IMR-90 (cell line): Measurements from ENCODE around the gene EZR. TPM values are rescaled to one million over a fixed set of nuclear protein-coding genes. Genes with fewer than 3 reads are reported as not detected.

Source experiments
- ATAC-seq: fragments of 200-7000 bp; cut with Tn5 transposase; 2 replicates; pipeline ENCODE4 v1.9.1; 2020; ENCODE audit warnings: low read depth, mild to moderate bottlenecking, moderate library complexity
- BruUV-seq: library from RNA; stranded (reverse); fragments of 400-500 nt; replicated peaks from 2 replicates; lab custom pipeline; 2021; lab: Mats Ljungman, UMichigan
- CTCF ChIA-PET: fragments of 300-600 bp; formaldehyde crosslinking; extraction: SDS; loops from one replicate; lab custom pipeline; 2021; ENCODE audit warnings: antibody characterized with exemption; lab: Yijun Ruan, JAX
- POLR2A ChIA-PET: fragments of 300-600 bp; sonication (Branson Sonifier 250); formaldehyde crosslinking; loops from one replicate; lab custom pipeline; 2022; ENCODE audit warnings: antibody characterized with exemption; ENCODE audit not compliant: unreplicated experiment; lab: Charles Lee
- DNase-seq: peaks from one replicate; pipeline ENCODE4 v3.0.0; 2013
- H2AFZ ChIP-seq: replicated peaks from 2 replicates; pipeline ENCODE3; 2013; ENCODE audit warnings: low read length, mild to moderate bottlenecking; ENCODE audit not compliant: poor library complexity
- H2AK5ac ChIP-seq: 2 replicates; pipeline ENCODE4 v1.6.1; 2013; ENCODE audit warnings: low read depth, low read length, inconsistent platforms
- H2AK9ac ChIP-seq: replicated peaks from 2 replicates; pipeline ENCODE3; 2013; ENCODE audit warnings: mild to moderate bottlenecking, low read depth, low read length, moderate library complexity; ENCODE audit not compliant: poor library complexity
- H2BK120ac ChIP-seq: 2 replicates; pipeline ENCODE4 v1.6.1; 2013; ENCODE audit warnings: low read depth, low read length, inconsistent platforms
- H2BK15ac ChIP-seq: 3 replicates; pipeline ENCODE4 v1.6.1; 2013; ENCODE audit warnings: low read depth, low read length, inconsistent platforms
- H2BK20ac ChIP-seq: 2 replicates; pipeline ENCODE4 v1.6.1; 2013; ENCODE audit warnings: low read depth, mild to moderate bottlenecking, inconsistent platforms, low read length, moderate library complexity
- H2BK5ac ChIP-seq: 2 replicates; pipeline ENCODE4 v1.6.1; 2013; ENCODE audit warnings: mild to moderate bottlenecking, low read depth, low read length, inconsistent platforms; ENCODE audit not compliant: poor library complexity, severe bottlenecking
- H3K14ac ChIP-seq: replicated peaks from 2 replicates; pipeline ENCODE4 v1.6.1; 2013; ENCODE audit warnings: low read depth, low read length, inconsistent platforms
- H3K18ac ChIP-seq: 2 replicates; pipeline ENCODE4 v1.6.1; 2013; ENCODE audit warnings: low read depth, low read length, control low read depth
- H3K23ac ChIP-seq: 2 replicates; pipeline ENCODE4 v1.6.1; 2013; ENCODE audit warnings: low read depth, low read length, inconsistent platforms
- H3K27ac ChIP-seq: 2 replicates; pipeline ENCODE4 v1.5.1; 2013; ENCODE audit warnings: mild to moderate bottlenecking, control low read depth, low read length; ENCODE audit not compliant: insufficient read depth
- H3K27me3 ChIP-seq: 2 replicates; pipeline ENCODE4 v1.6.1; 2013; ENCODE audit warnings: low read length; ENCODE audit not compliant: control insufficient read depth, insufficient read depth
- H3K36me3 ChIP-seq: 2 replicates; pipeline ENCODE4 v1.6.1; 2013; ENCODE audit warnings: low read length, mixed read lengths; ENCODE audit not compliant: control insufficient read depth, insufficient read depth
- H3K4ac ChIP-seq: 2 replicates; pipeline ENCODE4 v1.6.1; 2013; ENCODE audit warnings: low read depth, low read length, inconsistent platforms
- H3K4me1 ChIP-seq: 2 replicates; pipeline ENCODE4 v1.6.1; 2013; ENCODE audit warnings: low read length, mixed read lengths; ENCODE audit not compliant: control insufficient read depth, insufficient read depth
- H3K4me2 ChIP-seq: 2 replicates; pipeline ENCODE4 v1.6.1; 2013; ENCODE audit warnings: low read depth, mild to moderate bottlenecking, control low read depth, low read length, moderate library complexity
- H3K4me3 ChIP-seq: 2 replicates; pipeline ENCODE4 v1.5.1; 2013; ENCODE audit warnings: low read depth, mild to moderate bottlenecking, control low read depth, low read length, moderate library complexity; ENCODE audit not compliant: insufficient read depth
- H3K56ac ChIP-seq: 2 replicates; pipeline ENCODE4 v1.6.1; 2013; ENCODE audit warnings: low read length, inconsistent platforms; ENCODE audit not compliant: insufficient read depth; ENCODE audit errors: extremely low read depth
- H3K79me1 ChIP-seq, 2 experiments: 2 replicates each; pipeline ENCODE4 v1.6.1; 2013; ENCODE audit warnings: low read length in 2 of 2, inconsistent platforms in 1 of 2, low read depth in 1 of 2
- H3K9ac ChIP-seq: 2 replicates; pipeline ENCODE4 v1.6.1; 2013; ENCODE audit warnings: low read depth, low read length, control low read depth
- H3K9me1 ChIP-seq: 2 replicates; pipeline ENCODE4 v1.6.1; 2013; ENCODE audit warnings: low read length, inconsistent platforms; ENCODE audit not compliant: insufficient read depth
- H3K9me3 ChIP-seq: 2 replicates; pipeline ENCODE4 v1.6.1; 2013; ENCODE audit warnings: low read length; ENCODE audit not compliant: control insufficient read depth, insufficient read depth
- H4K20me1 ChIP-seq: 2 replicates; pipeline ENCODE4 v1.6.1; 2013; ENCODE audit warnings: low read length, inconsistent platforms; ENCODE audit not compliant: insufficient read depth
- H4K5ac ChIP-seq: 2 replicates; pipeline ENCODE4 v1.6.1; 2013; ENCODE audit warnings: mild to moderate bottlenecking, low read depth, low read length, control low read depth
- H4K8ac ChIP-seq, 2 experiments: 2 replicates each; pipeline ENCODE4 v1.6.1; 2013; ENCODE audit warnings: low read depth in 2 of 2, low read length in 2 of 2, control low read depth in 1 of 2, inconsistent platforms in 1 of 2
- H4K91ac ChIP-seq: 2 replicates; pipeline ENCODE4 v1.6.1; 2013; ENCODE audit warnings: low read depth, low read length, inconsistent platforms; ENCODE audit not compliant: insufficient read depth
- BHLHE40 ChIP-seq: fragments of 150-350 bp; IDR thresholded peaks from 2 replicates; pipeline ENCODE4 v1.6.1; 2016; ENCODE audit warnings: mild to moderate bottlenecking, low read depth, low read length
- CEBPB ChIP-seq: IDR thresholded peaks from 2 replicates; pipeline ENCODE4 v1.6.1; 2012; ENCODE audit warnings: low read depth, low read length, improper control_type of control experiment
- CHD1 ChIP-seq: IDR thresholded peaks from 2 replicates; pipeline ENCODE4 v1.6.1; 2012; ENCODE audit warnings: low read depth, low read length, improper control_type of control experiment
- MAFK ChIP-seq: IDR thresholded peaks from 2 replicates; pipeline ENCODE4 v1.6.1; 2012; ENCODE audit warnings: low read depth, low read length, improper control_type of control experiment
- MAZ ChIP-seq: IDR thresholded peaks from 2 replicates; pipeline ENCODE4 v1.6.1; 2012; ENCODE audit warnings: low read depth, mild to moderate bottlenecking, low read length, improper control_type of control experiment, moderate library complexity, borderline replicate concordance
- MXI1 ChIP-seq: IDR thresholded peaks from 2 replicates; pipeline ENCODE4 v1.6.1; 2012; ENCODE audit warnings: low read depth, mild to moderate bottlenecking, low read length, moderate library complexity, borderline replicate concordance
- RAD21 ChIP-seq: IDR thresholded peaks from 2 replicates; pipeline ENCODE4 v1.6.1; 2012; ENCODE audit warnings: low read length, improper control_type of control experiment
- RCOR1 ChIP-seq: IDR thresholded peaks from 2 replicates; pipeline ENCODE4 v1.6.1; 2012; ENCODE audit warnings: mild to moderate bottlenecking, low read length, improper control_type of control experiment; ENCODE audit not compliant: insufficient replicate concordance
- RFX5 ChIP-seq: IDR thresholded peaks from 2 replicates; pipeline ENCODE4 v1.8.0; 2012; ENCODE audit warnings: low read depth, mild to moderate bottlenecking, low read length, moderate library complexity
- SMC3 ChIP-seq: fragments of 150-350 bp; IDR thresholded peaks from 2 replicates; pipeline ENCODE4 v1.6.1; 2016; ENCODE audit warnings: low read depth, mild to moderate bottlenecking, antibody characterized with exemption, low read length, moderate library complexity
- WGBS, 2 experiments: methylation state at CpG; one replicate each; pipeline versions ENCODE4 v1.1.5 to v1.1.7; 2013; ENCODE audit warnings: missing lambda C conversion rate in 2 of 2; ENCODE audit not compliant: insufficient read length in 1 of 2; ENCODE audit errors: extremely low coverage in 2 of 2; 5-methylcytosine and 5-hydroxymethylcytosine counted together
- dilution Hi-C: fragments of 300-500 bp; cut with HindIII; formaldehyde crosslinking; loops from one replicate; pipeline ENCODE4 v1.14.3; 2018; ENCODE audit warnings: low sequenced_read_pairs; ENCODE audit not compliant: unreplicated experiment
- in situ Hi-C: fragments of 300-500 bp; cut with MboI; formaldehyde crosslinking; loops from 3 replicates; pipeline ENCODE4 v1.14.3; 2019; ENCODE audit warnings: low sequenced_read_pairs, inconsistent platforms, mixed read lengths
- intact Hi-C: fragments of 100-400 bp; cut with micrococcal nuclease; formaldehyde crosslinking; loops from 2 replicates; pipeline ENCODE4 v1.10.0; 2022
- polyA plus RNA-seq, 3 experiments: library from polyadenylated mRNA; depleted of rRNA; stranded (reverse); fragments of >200 nt; gene quantifications; 2 replicates each; pipeline ENCODE4 v1.2.3, GENCODE V29; 2012; ENCODE audit warnings: low replicate concordance in 1 of 3
- total RNA-seq: library from RNA; depleted of rRNA; stranded (reverse); fragments of >200 nt; gene quantifications from 2 replicates; pipeline ENCODE4 v1.2.3, GENCODE V29; 2012
- TF ChIP-seq, protein P1 (sequence below): conservative IDR thresholded peaks from 2 replicates; pipeline ENCODE4 v1.5.1; 2012; ENCODE audit warnings: mild to moderate bottlenecking, low read depth, low read length, improper control_type of control experiment
- TF ChIP-seq, protein P2 (sequence below): fragments of 150-350 bp; IDR thresholded peaks from 2 replicates; pipeline ENCODE4 v1.6.1; 2017; ENCODE audit warnings: mild to moderate bottlenecking, antibody characterized with exemption, low read length, low read depth

Gene EZR
- total and polyA plus RNA-seq, 2 of the 4 experiments (the other 2 are of a cell fraction) = 83.8 to 145 TPM

GRCh38 chr6:158766621-158767455 is 52.3 kb downstream of the EZR start:
- no peak overlapping the region for H2BK5ac ChIP-seq
- no peak overlapping the region for H2AK9ac ChIP-seq
- H3K14ac ChIP-seq = no peak overlapping the region
- no peak for TF ChIP-seq BHLHE40
- TF ChIP-seq MAFK = no peak
- no peak for TF ChIP-seq RCOR1
- no peak for TF ChIP-seq MXI1
- no peak for TF ChIP-seq MAZ
- no peak for TF ChIP-seq RFX5
- no peak for TF ChIP-seq CHD1
- TF ChIP-seq CEBPB = no peak
- TF ChIP-seq, protein P1, sequence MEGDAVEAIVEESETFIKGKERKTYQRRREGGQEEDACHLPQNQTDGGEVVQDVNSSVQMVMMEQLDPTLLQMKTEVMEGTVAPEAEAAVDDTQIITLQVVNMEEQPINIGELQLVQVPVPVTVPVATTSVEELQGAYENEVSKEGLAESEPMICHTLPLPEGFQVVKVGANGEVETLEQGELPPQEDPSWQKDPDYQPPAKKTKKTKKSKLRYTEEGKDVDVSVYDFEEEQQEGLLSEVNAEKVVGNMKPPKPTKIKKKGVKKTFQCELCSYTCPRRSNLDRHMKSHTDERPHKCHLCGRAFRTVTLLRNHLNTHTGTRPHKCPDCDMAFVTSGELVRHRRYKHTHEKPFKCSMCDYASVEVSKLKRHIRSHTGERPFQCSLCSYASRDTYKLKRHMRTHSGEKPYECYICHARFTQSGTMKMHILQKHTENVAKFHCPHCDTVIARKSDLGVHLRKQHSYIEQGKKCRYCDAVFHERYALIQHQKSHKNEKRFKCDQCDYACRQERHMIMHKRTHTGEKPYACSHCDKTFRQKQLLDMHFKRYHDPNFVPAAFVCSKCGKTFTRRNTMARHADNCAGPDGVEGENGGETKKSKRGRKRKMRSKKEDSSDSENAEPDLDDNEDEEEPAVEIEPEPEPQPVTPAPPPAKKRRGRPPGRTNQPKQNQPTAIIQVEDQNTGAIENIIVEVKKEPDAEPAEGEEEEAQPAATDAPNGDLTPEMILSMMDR = no peak
- TF ChIP-seq, protein P2, sequence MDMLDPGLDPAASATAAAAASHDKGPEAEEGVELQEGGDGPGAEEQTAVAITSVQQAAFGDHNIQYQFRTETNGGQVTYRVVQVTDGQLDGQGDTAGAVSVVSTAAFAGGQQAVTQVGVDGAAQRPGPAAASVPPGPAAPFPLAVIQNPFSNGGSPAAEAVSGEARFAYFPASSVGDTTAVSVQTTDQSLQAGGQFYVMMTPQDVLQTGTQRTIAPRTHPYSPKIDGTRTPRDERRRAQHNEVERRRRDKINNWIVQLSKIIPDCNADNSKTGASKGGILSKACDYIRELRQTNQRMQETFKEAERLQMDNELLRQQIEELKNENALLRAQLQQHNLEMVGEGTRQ = no peak
- TF ChIP-seq RAD21 = no peak
- no peak for TF ChIP-seq SMC3
- no peak overlapping the region for H3K27ac ChIP-seq
- H3K36me3 ChIP-seq = peaks cover 62% of the 10 kb centered on the region
- H3K4ac ChIP-seq = no peak overlapping the region
- ATAC-seq = no peak
- H3K18ac ChIP-seq = no peak overlapping the region
- H2BK20ac ChIP-seq = no peak overlapping the region
- H3K4me1 ChIP-seq = no peaks in the 10 kb centered on the region
- H4K20me1 ChIP-seq = no peaks in the 10 kb centered on the region
- POLR2A ChIA-PET = interaction anchor here (0.6 kb wide), 1 partner anchor 24 kb away, joined by 4 read pairs; no protein-coding TSS in a partner anchor
- H2BK120ac ChIP-seq = no peak overlapping the region
- in situ Hi-C loops = no loop called here
- BruUV-seq = no TSS peak
- no peak overlapping the region for H3K9ac ChIP-seq
- WGBS, 2 experiments = 92% methylated on average over 7 of the region's 38 CpGs; no CpG with 5 or more reads in 1 of the 2 experiments
- DNase-seq = no peak
- H4K5ac ChIP-seq = no peak overlapping the region
- dilution Hi-C loops = no loop called here
- no peak overlapping the region for H3K4me3 ChIP-seq
- no peaks in the 10 kb centered on the region for H3K9me3 ChIP-seq
- no peak overlapping the region for H3K56ac ChIP-seq
- intact Hi-C loops = no loop called here
- no peak overlapping the region for H3K23ac ChIP-seq
- no peak overlapping the region for H4K8ac ChIP-seq
- H2BK15ac ChIP-seq = no peak overlapping the region
- no peak overlapping the region for H4K91ac ChIP-seq
- CTCF ChIA-PET = no interaction called here
- H3K27me3 ChIP-seq = no peaks in the 10 kb centered on the region
- H2AK5ac ChIP-seq = no peak overlapping the region
- no peak overlapping the region for H2AFZ ChIP-seq
- H3K79me1 ChIP-seq = no peaks in the 10 kb centered on the region; a peak in 1 of 4 replicates
- no peak overlapping the region for H3K4me2 ChIP-seq
- peaks cover 8% of the 10 kb centered on the region; the same call in 1 of the 2 replicates for H3K9me1 ChIP-seq
